ENCODE data around the gene CEMIP. TPM values are rescaled to one million over a fixed set of nuclear protein-coding genes. Genes with fewer than 3 reads are reported as not detected.

The CEMIP gene
- polyA plus RNA-seq, 1 experiment: 221 TPM

DNA sequence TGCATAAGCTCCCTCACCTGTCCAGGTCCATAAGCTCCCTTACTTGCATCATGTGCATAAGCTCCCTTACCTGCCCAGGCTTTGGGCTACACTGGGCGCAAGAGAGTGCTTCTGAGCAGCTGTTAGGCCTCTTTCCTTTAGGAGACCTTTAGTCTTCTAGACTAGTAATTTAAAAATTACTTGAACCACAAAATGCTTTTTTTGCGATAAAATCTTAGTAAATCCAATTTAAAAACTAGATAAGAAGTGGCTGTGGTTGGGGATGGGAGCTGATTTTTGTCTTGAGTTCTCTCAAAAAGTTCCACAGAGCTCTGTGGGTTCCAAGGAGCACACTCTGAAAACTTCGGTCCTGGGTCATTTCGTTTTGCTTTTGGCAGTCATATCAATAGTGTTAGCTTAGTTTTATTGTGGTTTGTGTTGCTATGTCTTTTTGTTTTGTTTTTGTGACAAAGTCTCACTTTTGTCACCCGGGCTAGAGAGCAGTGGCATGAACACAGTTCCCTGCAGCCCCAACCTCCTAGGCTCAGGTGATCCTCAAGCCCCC lies 6.7 kb downstream of the CEMIP start:
- POLR2A ChIA-PET: interaction anchor here (0.6 to 0.7 kb wide), 2 partner anchors 90 to 105 kb away, joined by 3 read pairs; partner anchors contain the start of gene ABHD17C
- Histone ChIP-seq H3K27me3 (ENCODE audit: control insufficient read depth, insufficient read depth, low read length) (no peaks in the 10 kb centered on the region), H3K27ac (ENCODE audit: low read depth, low read length) (no peak overlapping the region), H3K9me3 (ENCODE audit: control insufficient read depth, insufficient read depth, low read length) (no peaks in the 10 kb centered on the region; the same call in 1 of the 2 replicates), H3K4me3 (ENCODE audit: low read depth, low read length) (peak overlapping the region; percentile 14; the same call in 1 of the 2 replicates)
- DNase-seq (ENCODE audit: low read depth, low spot score): no peak
- TF ChIP-seq, protein P1, sequence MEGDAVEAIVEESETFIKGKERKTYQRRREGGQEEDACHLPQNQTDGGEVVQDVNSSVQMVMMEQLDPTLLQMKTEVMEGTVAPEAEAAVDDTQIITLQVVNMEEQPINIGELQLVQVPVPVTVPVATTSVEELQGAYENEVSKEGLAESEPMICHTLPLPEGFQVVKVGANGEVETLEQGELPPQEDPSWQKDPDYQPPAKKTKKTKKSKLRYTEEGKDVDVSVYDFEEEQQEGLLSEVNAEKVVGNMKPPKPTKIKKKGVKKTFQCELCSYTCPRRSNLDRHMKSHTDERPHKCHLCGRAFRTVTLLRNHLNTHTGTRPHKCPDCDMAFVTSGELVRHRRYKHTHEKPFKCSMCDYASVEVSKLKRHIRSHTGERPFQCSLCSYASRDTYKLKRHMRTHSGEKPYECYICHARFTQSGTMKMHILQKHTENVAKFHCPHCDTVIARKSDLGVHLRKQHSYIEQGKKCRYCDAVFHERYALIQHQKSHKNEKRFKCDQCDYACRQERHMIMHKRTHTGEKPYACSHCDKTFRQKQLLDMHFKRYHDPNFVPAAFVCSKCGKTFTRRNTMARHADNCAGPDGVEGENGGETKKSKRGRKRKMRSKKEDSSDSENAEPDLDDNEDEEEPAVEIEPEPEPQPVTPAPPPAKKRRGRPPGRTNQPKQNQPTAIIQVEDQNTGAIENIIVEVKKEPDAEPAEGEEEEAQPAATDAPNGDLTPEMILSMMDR (IDR thresholded peaks at IDR 0.05; ENCODE audit: low read depth, low read length): no peak
- CTCF ChIA-PET: interaction anchor here (1.1 to 2.0 kb wide), 3 partner anchors 218 to 480 kb away, joined by 3 to 10 read pairs (median 6); no protein-coding TSS in a partner anchor

DNA sequence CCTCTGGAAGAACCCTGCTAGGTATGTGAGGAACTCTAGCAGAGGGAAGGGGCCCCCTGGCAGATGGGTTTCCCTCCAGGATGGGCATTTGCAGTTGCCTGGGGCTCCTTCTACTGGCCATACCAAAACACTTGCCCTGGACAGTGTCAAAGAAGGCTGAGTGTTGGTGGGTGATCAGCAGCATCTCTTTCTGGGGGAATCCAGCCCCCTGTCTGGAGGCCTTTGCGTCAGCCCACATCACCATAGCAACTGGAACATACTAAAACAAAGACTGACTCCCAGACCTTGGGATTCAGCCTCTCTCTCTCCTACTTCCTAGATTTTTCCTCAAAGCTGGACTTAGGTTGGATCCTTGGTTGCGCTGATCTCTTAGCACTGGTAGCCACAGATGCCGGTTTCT lies 8.1 kb downstream of the CEMIP start:
- Histone ChIP-seq H3K27ac (ENCODE audit: low read depth, low read length) (peak overlapping the region; percentile 80), H3K9me3 (ENCODE audit: control insufficient read depth, insufficient read depth, low read length) (no peaks in the 10 kb centered on the region), H3K4me3 (ENCODE audit: low read depth, low read length) (no peak overlapping the region), H3K27me3 (ENCODE audit: control insufficient read depth, insufficient read depth, low read length) (no peaks in the 10 kb centered on the region)
- TF ChIP-seq, protein P1 (IDR thresholded peaks at IDR 0.05; ENCODE audit: low read depth, low read length): peak; percentile 25; the same call in 1 of the 2 replicates
- CTCF ChIA-PET: interaction anchor here (0.6 to 2.6 kb wide), 4 partner anchors 8 to 220 kb away, joined by 3 to 10 read pairs (median 6); partner anchors contain the start of gene CEMIP
- POLR2A ChIA-PET: interaction anchor here (1.9 kb wide), 1 partner anchor 8 kb away, joined by 12 read pairs; the partner anchor contains the start of gene CEMIP
- no peak for DNase-seq (ENCODE audit: low read depth, low spot score)

DNA sequence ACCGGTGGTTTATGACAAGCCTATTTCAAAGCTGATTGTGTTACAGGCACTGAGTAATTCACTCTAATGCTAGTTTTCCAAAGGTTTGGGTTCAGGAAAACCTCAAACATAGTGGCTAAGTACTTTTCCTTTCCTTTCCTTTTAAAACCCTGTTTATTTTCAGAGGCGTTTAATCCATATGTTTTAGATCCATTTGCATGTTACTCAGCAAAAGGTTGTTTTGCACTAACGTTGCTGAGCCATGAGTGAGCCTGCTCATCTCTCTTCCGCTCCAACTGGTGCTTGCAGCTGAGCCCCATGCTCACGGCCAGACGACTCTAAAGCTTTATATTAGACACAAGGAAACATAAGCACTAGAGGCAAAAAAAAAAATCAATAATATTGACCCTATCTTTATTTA lies 9.4 kb downstream of the CEMIP start:
- TF ChIP-seq, protein P1 (IDR thresholded peaks at IDR 0.05; ENCODE audit: low read depth, low read length): no peak
- Histone ChIP-seq H3K27me3 (ENCODE audit: control insufficient read depth, insufficient read depth, low read length) (no peaks in the 10 kb centered on the region), H3K27ac (ENCODE audit: low read depth, low read length) (no peak overlapping the region), H3K4me3 (ENCODE audit: low read depth, low read length) (no peak overlapping the region), H3K9me3 (ENCODE audit: control insufficient read depth, insufficient read depth, low read length) (no peaks in the 10 kb centered on the region)
- CTCF ChIA-PET: interaction anchor here (0.7 to 2.6 kb wide), 4 partner anchors 9 to 316 kb away, joined by 3 to 10 read pairs (median 8); partner anchors contain the start of gene CEMIP
- peak; percentile 74 for DNase-seq (ENCODE audit: low read depth, low spot score)
- POLR2A ChIA-PET: interaction anchor here (0.6 to 1.9 kb wide), 5 partner anchors 9 to 257 kb away, joined by 3 to 12 read pairs (median 4); partner anchors contain the start of gene CEMIP

DNA sequence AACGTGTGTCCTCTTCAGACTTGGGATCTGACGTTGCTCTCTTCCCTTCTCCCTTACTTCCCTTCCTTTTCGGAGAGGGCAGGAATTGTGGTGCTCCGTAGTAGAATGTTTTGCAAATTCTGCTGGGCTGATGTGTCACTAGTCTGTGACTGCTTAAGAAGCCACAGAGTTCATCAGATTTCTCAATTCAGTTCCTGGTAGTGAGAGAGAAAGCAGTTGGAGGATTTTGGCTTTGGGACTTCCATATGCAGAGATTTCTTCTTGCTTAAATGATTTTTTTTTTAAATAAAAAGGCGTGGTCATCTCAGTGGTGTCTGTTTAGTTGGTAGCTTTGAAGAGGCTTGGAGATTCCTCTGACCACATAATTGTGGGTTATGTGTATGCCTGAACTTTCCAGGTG lies 10.1 kb downstream of the CEMIP start:
- ChIA-PET POLR2A (interaction anchor here (1.0 to 1.9 kb wide), 2 partner anchors 10 kb away, joined by 3 to 12 read pairs; partner anchors contain the start of gene CEMIP), CTCF (interaction anchor here (1.1 to 2.6 kb wide), 3 partner anchors 10 to 333 kb away, joined by 6 to 10 read pairs (median 9); partner anchors contain the start of gene CEMIP)
- TF ChIP-seq, protein P1 (IDR thresholded peaks at IDR 0.05; ENCODE audit: low read depth, low read length): no peak
- Histone ChIP-seq H3K27me3 (ENCODE audit: control insufficient read depth, insufficient read depth, low read length) (no peaks in the 10 kb centered on the region), H3K4me3 (ENCODE audit: low read depth, low read length) (no peak overlapping the region), H3K27ac (ENCODE audit: low read depth, low read length) (peak overlapping the region; percentile 73), H3K9me3 (ENCODE audit: control insufficient read depth, insufficient read depth, low read length) (no peaks in the 10 kb centered on the region)
- no peak for DNase-seq (ENCODE audit: low read depth, low spot score)

DNA sequence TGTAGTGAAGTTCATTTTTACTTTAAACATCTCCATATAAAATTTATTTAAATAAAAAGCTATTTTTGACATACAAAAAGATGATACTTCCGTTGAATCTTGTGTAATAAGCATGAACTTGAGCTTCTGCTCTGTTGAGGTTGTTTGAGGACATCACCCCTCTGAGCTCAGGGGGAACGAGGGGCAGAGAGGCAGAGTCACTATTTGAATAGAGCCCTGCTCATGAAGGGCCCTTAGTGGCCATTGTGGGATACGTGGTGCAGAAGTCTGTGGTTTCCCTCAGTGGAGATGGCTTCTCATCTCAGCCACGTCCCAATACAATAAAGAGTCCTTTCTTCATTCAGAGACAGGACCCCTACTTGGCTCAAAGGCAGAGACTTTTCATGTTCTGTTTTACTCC lies 10.6 kb downstream of the CEMIP start:
- Histone ChIP-seq H3K4me3 (ENCODE audit: low read depth, low read length) (no peak overlapping the region), H3K9me3 (ENCODE audit: control insufficient read depth, insufficient read depth, low read length) (no peaks in the 10 kb centered on the region), H3K27me3 (ENCODE audit: control insufficient read depth, insufficient read depth, low read length) (no peaks in the 10 kb centered on the region), H3K27ac (ENCODE audit: low read depth, low read length) (no peak overlapping the region)
- CTCF ChIA-PET: interaction anchor here (1.1 to 2.6 kb wide), 3 partner anchors 11 to 334 kb away, joined by 6 to 10 read pairs (median 9); partner anchors contain the start of gene CEMIP
- TF ChIP-seq, protein P1 (IDR thresholded peaks at IDR 0.05; ENCODE audit: low read depth, low read length): no peak
- POLR2A ChIA-PET: interaction anchor here (0.6 to 1.0 kb wide), 2 partner anchors 11 to 18 kb away, joined by 3 to 5 read pairs; partner anchors contain the start of gene CEMIP
- DNase-seq (ENCODE audit: low read depth, low spot score): no peak
